HEK293 (cell line): Measurements from ENCODE around the gene ATXN7L3B.

Source experiments
- CTCF ChIA-PET: fragments of 350-600 bp; formaldehyde crosslinking; extraction: SDS; loops from one replicate; lab custom pipeline; 2021; ENCODE audit warnings: antibody characterized with exemption; lab: Yijun Ruan, JAX
- POLR2A ChIA-PET: fragments of 300-600 bp; formaldehyde crosslinking; extraction: SDS; loops from one replicate; lab custom pipeline; 2020; ENCODE audit warnings: antibody characterized with exemption, inconsistent platforms; lab: Yijun Ruan, JAX
- H3K27ac ChIP-seq: fragments of 200-500 bp; sonication (Bioruptor generic); 2 replicates; pipeline ENCODE4 v1.5.1; 2014; ENCODE audit warnings: low read depth, low read length, control low read depth, inconsistent platforms; ENCODE audit errors: extremely low read depth
- H3K36me3 ChIP-seq, 2 experiments: fragments of 200-500 bp in 1 of 2; sonication (Bioruptor generic) in 1 of 2; 1 replicate in 1 of 2; 2 replicates in 1 of 2; pipeline ENCODE4 v1.5.1; 2014 to 2017; ENCODE audit warnings: inconsistent platforms in 2 of 2, low read length in 2 of 2; ENCODE audit not compliant: control insufficient read depth in 2 of 2, insufficient read depth in 1 of 2
- H3K4me1 ChIP-seq: fragments of 200-500 bp; sonication (Bioruptor generic); 2 replicates; pipeline ENCODE4 v1.5.1; 2014; ENCODE audit warnings: mild to moderate bottlenecking, low read length, inconsistent platforms; ENCODE audit not compliant: control insufficient read depth, insufficient read depth
- H3K4me3 ChIP-seq: 2 replicates; pipeline ENCODE4 v1.5.1; 2011; ENCODE audit warnings: low read depth, mild to moderate bottlenecking, control low read depth, low read length, moderate library complexity
- H3K9me3 ChIP-seq: fragments of 200-500 bp; sonication (Bioruptor generic); 2 replicates; pipeline ENCODE4 v1.5.1; 2014; ENCODE audit warnings: low read depth, low read length, inconsistent platforms; ENCODE audit not compliant: control insufficient read depth, insufficient read depth
- GLI2 ChIP-seq: fragments of 450-650 bp; formaldehyde crosslinking; IDR thresholded peaks from 2 replicates; pipeline ENCODE4; 2017; ENCODE audit warnings: missing biosample characterization, missing genetic modification characterization, low read depth, borderline replicate concordance
- HOXD13 ChIP-seq: sonication (generic); formaldehyde crosslinking; IDR thresholded peaks from 2 replicates; pipeline ENCODE4 v1.8.0; 2022; ENCODE audit warnings: missing genetic modification reagents, borderline replicate concordance
- KLF10 ChIP-seq: fragments of 450-650 bp; IDR thresholded peaks from 2 replicates; pipeline ENCODE4 v1.5.1; 2018; ENCODE audit warnings: missing biosample characterization, mild to moderate bottlenecking, missing genetic modification characterization
- KLF16 ChIP-seq: fragments of 450-650 bp; formaldehyde crosslinking; IDR thresholded peaks from 2 replicates; pipeline ENCODE4 v1.5.1; 2017; ENCODE audit warnings: missing biosample characterization, missing genetic modification characterization
- SCRT1 ChIP-seq: fragments of 450-650 bp; formaldehyde crosslinking; IDR thresholded peaks from 2 replicates; pipeline ENCODE4 v1.5.1; 2016; ENCODE audit warnings: missing biosample characterization, missing genetic modification characterization, borderline replicate concordance
- SCRT2 ChIP-seq: fragments of 450-650 bp; formaldehyde crosslinking; IDR thresholded peaks from 2 replicates; pipeline ENCODE4 v1.5.1; 2016; ENCODE audit warnings: missing biosample characterization, missing genetic modification characterization
- ZBTB26 ChIP-seq: fragments of 450-650 bp; formaldehyde crosslinking; optimal IDR thresholded peaks from 2 replicates; pipeline ENCODE3; 2016; ENCODE audit warnings: missing biosample characterization, mild to moderate bottlenecking, missing genetic modification characterization
- ZBTB8A ChIP-seq: fragments of 450-650 bp; formaldehyde crosslinking; IDR thresholded peaks from 2 replicates; pipeline ENCODE4 v1.5.1; 2016; ENCODE audit warnings: missing biosample characterization, missing genetic modification characterization
- ZNF10 ChIP-seq: fragments of 450-650 bp; formaldehyde crosslinking; IDR thresholded peaks from 2 replicates; pipeline ENCODE4 v1.5.1; 2017; ENCODE audit warnings: missing biosample characterization, missing genetic modification characterization
- ZNF121 ChIP-seq: fragments of 450-650 bp; formaldehyde crosslinking; IDR thresholded peaks from 2 replicates; pipeline ENCODE4 v1.5.1; 2016; ENCODE audit warnings: missing biosample characterization, missing genetic modification characterization
- ZNF138 ChIP-seq: fragments of 450-650 bp; formaldehyde crosslinking; IDR thresholded peaks from 2 replicates; pipeline ENCODE4 v1.5.1; 2016; ENCODE audit warnings: missing biosample characterization, missing genetic modification characterization, borderline replicate concordance
- ZNF175 ChIP-seq: fragments of 450-650 bp; formaldehyde crosslinking; IDR thresholded peaks from 2 replicates; pipeline ENCODE4 v1.5.1; 2016; ENCODE audit warnings: missing biosample characterization, missing genetic modification characterization
- ZNF2 ChIP-seq: fragments of 450-650 bp; formaldehyde crosslinking; IDR thresholded peaks from 2 replicates; pipeline ENCODE4 v1.5.1; 2016; ENCODE audit warnings: missing biosample characterization, missing genetic modification characterization
- ZNF239 ChIP-seq: fragments of 450-650 bp; formaldehyde crosslinking; IDR thresholded peaks from 2 replicates; pipeline ENCODE4 v1.5.1; 2016; ENCODE audit warnings: missing biosample characterization, missing genetic modification characterization
- ZNF341 ChIP-seq: fragments of 450-650 bp; formaldehyde crosslinking; IDR thresholded peaks from 2 replicates; pipeline ENCODE4; 2016; ENCODE audit warnings: low read depth, missing biosample characterization, missing genetic modification characterization
- ZNF362 ChIP-seq: fragments of 450-650 bp; formaldehyde crosslinking; IDR thresholded peaks from 2 replicates; pipeline ENCODE4 v1.5.1; 2016; ENCODE audit warnings: missing biosample characterization, missing genetic modification characterization
- ZNF37A ChIP-seq: fragments of 450-650 bp; IDR thresholded peaks from 2 replicates; pipeline ENCODE4 v1.5.1; 2018; ENCODE audit warnings: missing biosample characterization, missing genetic modification characterization
- ZNF398 ChIP-seq: fragments of 450-650 bp; formaldehyde crosslinking; IDR thresholded peaks from 2 replicates; pipeline ENCODE4 v1.5.1; 2017; ENCODE audit warnings: missing biosample characterization, missing genetic modification characterization
- ZNF423 ChIP-seq: fragments of 450-650 bp; formaldehyde crosslinking; IDR thresholded peaks from 2 replicates; pipeline ENCODE4 v1.5.1; 2016; ENCODE audit warnings: missing biosample characterization, missing genetic modification characterization
- ZNF513 ChIP-seq: fragments of 450-650 bp; IDR thresholded peaks from 2 replicates; pipeline ENCODE4 v1.5.1; 2018; ENCODE audit warnings: missing biosample characterization, missing genetic modification characterization
- ZNF555 ChIP-seq: fragments of 450-650 bp; formaldehyde crosslinking; conservative IDR thresholded peaks from 2 replicates; pipeline ENCODE4 v1.5.1; 2017; ENCODE audit warnings: missing biosample characterization, mild to moderate bottlenecking, missing genetic modification characterization, inconsistent platforms
- ZNF621 ChIP-seq: fragments of 450-650 bp; formaldehyde crosslinking; IDR thresholded peaks from 2 replicates; pipeline ENCODE4 v1.5.1; 2017; ENCODE audit warnings: missing biosample characterization, missing genetic modification characterization
- ZNF626 ChIP-seq: fragments of 450-650 bp; sonication (Bioruptor Pico); formaldehyde crosslinking; IDR thresholded peaks from 2 replicates; pipeline ENCODE4 v1.5.1; 2018; ENCODE audit warnings: missing biosample characterization, missing genetic modification characterization, inconsistent platforms
- ZNF707 ChIP-seq: fragments of 450-650 bp; formaldehyde crosslinking; IDR thresholded peaks from 2 replicates; pipeline ENCODE4 v1.5.1; 2016; ENCODE audit warnings: missing biosample characterization, missing genetic modification characterization
- ZNF791 ChIP-seq: fragments of 450-650 bp; formaldehyde crosslinking; IDR thresholded peaks from 2 replicates; pipeline ENCODE4 v1.5.1; 2016; ENCODE audit warnings: missing biosample characterization, missing genetic modification characterization

ATXN7L3B gene

GRCh38 chr12:74537126-74537706, 419 bp upstream of the ATXN7L3B start (continued):
- TF ChIP-seq ZNF121 (tag by site-specific recombination) (no peak), ZNF621 (tag by site-specific recombination) (no peak), ZNF707 (no peak), ZNF626 (no peak), ZNF341 (no peak), ZNF138 (tag by site-specific recombination) (no peak), ZNF513 (tag by site-specific recombination) (no peak), KLF10 (peak; percentile 17; the same call in 1 of the 2 replicates), ZNF423 (tag by site-specific recombination) (no peak), ZNF239 (no peak), ZNF362 (tag by site-specific recombination) (peak; percentile 91), ZNF2 (tag by site-specific recombination) (peak; percentile 19; the same call in 1 of the 2 replicates), ZNF175 (tag by site-specific recombination) (no peak), ZBTB8A (tag by site-specific recombination) (no peak), ZNF10 (tag by site-specific recombination) (no peak), ZNF555 (tag by site-specific recombination) (no peak), HOXD13 (CRISPR knock-in tag) (no peak), ZNF398 (tag by site-specific recombination) (no peak), ZNF37A (tag by site-specific recombination) (0 out of 2 replicates have a peak, but pooled peaks have one; percentile 22)

GRCh38 chr12:74538491-74539258, 1.0 kb downstream of the ATXN7L3B start:
- Histone ChIP-seq H3K36me3 (peaks cover 6 to 41% of the 10 kb centered on the region in 2 experiments), H3K27ac (peak overlapping the region; percentile 95; the same call in 1 of the 2 replicates), H3K9me3 (no peaks in the 10 kb centered on the region), H3K4me3 (peak overlapping the region; percentile 95), H3K4me1 (peaks cover 15% of the 10 kb centered on the region)
- POLR2A ChIA-PET, result no interaction called here
- no peak for TF ChIP-seq GLI2 (tag by site-specific recombination)
- TF ChIP-seq ZNF791 (tag by site-specific recombination), result no peak
- 0 out of 2 replicates have a peak, but pooled peaks have one; percentile 21 for TF ChIP-seq SCRT1
- no peak for TF ChIP-seq KLF16 (tag by site-specific recombination)
- TF ChIP-seq SCRT2 (tag by site-specific recombination), result 0 out of 2 replicates have a peak, but pooled peaks have one; percentile 30
- no peak for TF ChIP-seq ZBTB26 (tag by site-specific recombination)
- CTCF ChIA-PET, result interaction anchor here (0.9 kb wide), 2 partner anchors 126 to 853 kb away, joined by 4 read pairs; no protein-coding TSS in a partner anchor
